ENCODE data around the gene ABCA2. TPM values are rescaled to one million over a fixed set of nuclear protein-coding genes. Genes with fewer than 3 reads are reported as not detected.
A peak's percentile ranks its signal among the peaks of the same experiment; 100 is the strongest.

Gene ABCA2
- total and polyA plus RNA-seq, 2 donors from 2014 or later: 39.2 to 72.1 TPM

GRCh38 chr9:136996361-136997292 lies 31.4 kb downstream of the ABCA2 start, which contains the start of gene CLIC3:
Gene CLIC3 (minus strand): TSS chr9:136996568. CDS start chr9:136996543, 25 bp downstream.
- H3K36me3 ChIP-seq (ENCODE audit: control insufficient read depth in 2 of 3, insufficient read depth in 3 of 3, low read length in 3 of 3): peaks cover 0 to 5% (median 0%) of the 10 kb centered on the region in 3 donors
- TF ChIP-seq CTCF (IDR thresholded peaks at IDR 0.05; ENCODE audit: borderline replicate concordance, extremely low read depth, insufficient read depth): no peak
- no peaks in the 10 kb centered on the region for H3K27me3 ChIP-seq (ENCODE audit: control insufficient read depth, insufficient read depth, low read length)
- DNase-seq (peak in 2 of 5 donors; percentile 32 to 75), FAIRE-seq (no peak)
- intact Hi-C loops (cut with DNase I): no loop called here
- H3K4me1 ChIP-seq (ENCODE audit: control insufficient read depth in 2 of 3, insufficient read depth in 2 of 3, low read depth in 1 of 3, low read length in 3 of 3): peaks cover 0 to 20% (median 10%) of the 10 kb centered on the region in 3 donors
- no peak within 1 kb of the TSS for H3K4me3 ChIP-seq (ENCODE audit: low read length in 3 of 3)
- H3K27ac ChIP-seq (ENCODE audit: low read depth in 2 of 2, low read length in 2 of 2): no peak within 1 kb of the TSS
- no peak within 1 kb of the TSS for H3K9ac ChIP-seq (ENCODE audit: low read length in 3 of 3)
- H3K9me3 ChIP-seq (ENCODE audit: control insufficient read depth in 2 of 3, insufficient read depth in 1 of 3, low read length in 3 of 3): no peaks in the 10 kb centered on the region

- no peaks in the 10 kb centered on the region for H3K9me3 ChIP-seq (ENCODE audit: control insufficient read depth in 2 of 3, insufficient read depth in 1 of 3, low read length in 3 of 3)
- intact Hi-C loops (cut with DNase I): no loop called here
- peaks cover 0 to 5% (median 0%) of the 10 kb centered on the region in 3 donors for H3K36me3 ChIP-seq (ENCODE audit: control insufficient read depth in 2 of 3, insufficient read depth in 3 of 3, low read length in 3 of 3)
- DNase-seq (no peak), FAIRE-seq (no peak)
- no peak overlapping the region for H3K27ac ChIP-seq (ENCODE audit: low read depth in 2 of 2, low read length in 2 of 2)
- TF ChIP-seq CTCF (IDR thresholded peaks at IDR 0.05; ENCODE audit: borderline replicate concordance, extremely low read depth, insufficient read depth): no peak
- H3K27me3 ChIP-seq (ENCODE audit: control insufficient read depth, insufficient read depth, low read length): no peaks in the 10 kb centered on the region
- H3K4me3 ChIP-seq (ENCODE audit: low read length in 3 of 3): no peak overlapping the region
- peaks cover 0 to 20% (median 10%) of the 10 kb centered on the region in 3 donors for H3K4me1 ChIP-seq (ENCODE audit: control insufficient read depth in 2 of 3, insufficient read depth in 2 of 3, low read depth in 1 of 3, low read length in 3 of 3)
- no peak overlapping the region for H3K9ac ChIP-seq (ENCODE audit: low read length in 3 of 3)
Measured at GRCh38 chr9:136995772-136996311, 32.2 kb downstream of the ABCA2 start.

- Histone ChIP-seq H3K36me3 (ENCODE audit: control insufficient read depth in 2 of 3, insufficient read depth in 3 of 3, low read length in 3 of 3) (peaks cover 0 to 5% (median 0%) of the 10 kb centered on the region in 3 donors), H3K27ac (ENCODE audit: low read depth in 2 of 2, low read length in 2 of 2) (no peak overlapping the region), H3K4me3 (ENCODE audit: low read length in 3 of 3) (no peak overlapping the region), H3K9ac (ENCODE audit: low read length in 3 of 3) (no peak overlapping the region), H3K9me3 (ENCODE audit: control insufficient read depth in 2 of 3, insufficient read depth in 1 of 3, low read length in 3 of 3) (no peaks in the 10 kb centered on the region), H3K4me1 (ENCODE audit: control insufficient read depth in 2 of 3, insufficient read depth in 2 of 3, low read depth in 1 of 3, low read length in 3 of 3) (peaks cover 0 to 20% (median 10%) of the 10 kb centered on the region in 3 donors), H3K27me3 (ENCODE audit: control insufficient read depth, insufficient read depth, low read length) (no peaks in the 10 kb centered on the region)
- FAIRE-seq (no peak), DNase-seq (no peak)
- no peak for TF ChIP-seq CTCF (IDR thresholded peaks at IDR 0.05; ENCODE audit: borderline replicate concordance, extremely low read depth, insufficient read depth)
- intact Hi-C loops (cut with DNase I): no loop called here
Measured at GRCh38 chr9:136995362-136995761, 32.7 kb downstream of the ABCA2 start.

Data from kidney (tissue), 14 donors.